Stomach smooth muscle (tissue), 2 donors: ENCODE measurements around the gene ZNF444.

Source experiments
- H3K27ac ChIP-seq: one replicate; pipeline ENCODE4 v1.7.0; 2013; ENCODE audit warnings: mild to moderate bottlenecking, low read length, inconsistent platforms
- H3K27me3 ChIP-seq, 2 donors: one replicate each; pipeline ENCODE4 v1.7.0; 2013; ENCODE audit warnings: low read length in 2 of 2; ENCODE audit not compliant: insufficient read depth in 2 of 2, control insufficient read depth in 1 of 2
- H3K36me3 ChIP-seq, 2 donors: one replicate each; pipeline ENCODE4 v1.7.0; 2013; ENCODE audit warnings: low read length in 2 of 2; ENCODE audit not compliant: control insufficient read depth in 2 of 2, insufficient read depth in 2 of 2
- H3K4me1 ChIP-seq: one replicate; pipeline ENCODE4 v1.7.0; 2013; ENCODE audit warnings: low read length; ENCODE audit not compliant: control insufficient read depth, insufficient read depth
- H3K4me3 ChIP-seq, 2 donors: one replicate each; pipeline ENCODE4 v1.7.0; 2013; ENCODE audit warnings: low read length in 2 of 2
- H3K9ac ChIP-seq, 2 donors: one replicate each; pipeline ENCODE4 v1.7.0; 2013; ENCODE audit warnings: low read length in 2 of 2, mild to moderate bottlenecking in 1 of 2
- H3K9me3 ChIP-seq, 2 donors: one replicate each; pipeline ENCODE4 v1.7.0; 2013; ENCODE audit warnings: low read length in 2 of 2; ENCODE audit not compliant: control insufficient read depth in 2 of 2
- donor health status: healthy.
- donor health status: Pancreatic carcinoma.

The ZNF444 gene

DNA sequence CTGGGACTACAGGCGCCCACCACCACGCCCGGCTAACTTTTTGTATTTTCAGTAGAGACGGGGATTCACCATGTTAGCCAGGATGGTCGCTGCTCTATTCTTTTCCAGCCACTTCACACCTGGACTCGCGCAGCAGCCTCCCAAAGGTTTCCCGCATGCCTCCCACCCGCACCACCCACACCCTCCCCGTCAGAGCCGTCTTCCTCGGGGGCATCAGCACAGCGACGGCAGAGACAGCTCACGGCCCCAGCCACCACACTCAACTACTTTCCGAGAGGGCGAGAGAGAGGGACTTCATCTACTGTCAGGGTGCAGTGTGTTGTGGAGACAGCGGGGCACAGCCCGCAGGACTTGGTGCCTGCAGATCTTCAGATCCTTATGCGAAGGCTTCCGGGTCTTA, 25.6 kb upstream of the ZNF444 start:
- Histone ChIP-seq H3K27ac (no peak overlapping the region), H3K36me3 (no peaks in the 10 kb centered on the region), H3K27me3 (no peaks in the 10 kb centered on the region), H3K9me3 (no peaks in the 10 kb centered on the region), H3K9ac (no peak overlapping the region), H3K4me1 (peaks cover 72% of the 10 kb centered on the region), H3K4me3 (no peak overlapping the region)

DNA sequence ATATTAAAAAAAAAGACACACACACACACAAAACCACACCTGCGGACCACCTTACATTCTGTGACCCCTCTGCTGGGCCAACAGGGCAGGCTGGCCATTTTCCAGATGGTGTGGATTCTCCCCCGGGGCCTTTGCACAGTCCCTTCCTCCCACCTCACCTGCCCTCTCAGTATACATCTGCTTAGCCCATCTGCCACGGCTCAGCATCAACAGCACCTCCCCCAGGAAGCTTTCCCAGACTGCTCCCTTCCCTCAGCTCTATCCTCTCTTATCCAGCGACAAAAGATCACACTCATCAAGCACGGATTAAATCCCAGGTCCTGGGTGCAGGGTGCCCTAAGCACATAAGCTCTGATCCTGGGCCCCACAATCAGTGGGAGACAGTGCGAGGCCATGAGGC, 24.5 kb upstream of the ZNF444 start:
- no peaks in the 10 kb centered on the region for H3K27me3 ChIP-seq
- H3K9ac ChIP-seq: no peak overlapping the region
- peaks cover 61% of the 10 kb centered on the region for H3K4me1 ChIP-seq
- H3K27ac ChIP-seq: no peak overlapping the region
- H3K4me3 ChIP-seq: no peak overlapping the region
- H3K9me3 ChIP-seq: no peaks in the 10 kb centered on the region
- no peaks in the 10 kb centered on the region for H3K36me3 ChIP-seq

DNA sequence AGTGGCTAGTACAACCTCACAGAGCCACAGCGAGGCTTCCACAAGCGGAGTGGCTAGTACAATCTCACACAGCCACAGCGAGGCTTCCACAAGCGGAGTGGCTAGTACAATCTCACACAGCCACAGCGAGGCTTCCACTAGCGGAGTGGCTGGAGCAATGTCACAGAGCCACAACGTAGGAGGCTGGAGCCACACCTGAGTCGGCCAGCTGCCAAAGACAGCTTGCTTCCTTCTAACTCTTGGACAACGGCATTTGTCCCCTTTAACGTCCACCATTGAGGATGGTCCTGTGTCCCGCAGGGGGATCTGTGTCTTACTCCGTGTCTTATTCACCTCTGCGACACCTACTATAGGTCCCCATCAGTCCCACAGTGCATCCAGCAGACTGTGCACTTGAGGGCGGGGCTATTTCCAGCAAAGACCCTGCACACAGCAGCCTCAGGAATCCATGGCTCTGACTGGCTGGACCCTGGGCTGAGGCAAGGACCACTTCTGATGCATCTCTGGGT, 23.7 kb upstream of the ZNF444 start:
- no peak overlapping the region for H3K27ac ChIP-seq
- no peaks in the 10 kb centered on the region for H3K36me3 ChIP-seq
- H3K9me3 ChIP-seq: no peaks in the 10 kb centered on the region
- no peaks in the 10 kb centered on the region for H3K27me3 ChIP-seq
- no peak overlapping the region for H3K9ac ChIP-seq
- H3K4me1 ChIP-seq: peaks cover 58% of the 10 kb centered on the region
- H3K4me3 ChIP-seq: no peak overlapping the region

DNA sequence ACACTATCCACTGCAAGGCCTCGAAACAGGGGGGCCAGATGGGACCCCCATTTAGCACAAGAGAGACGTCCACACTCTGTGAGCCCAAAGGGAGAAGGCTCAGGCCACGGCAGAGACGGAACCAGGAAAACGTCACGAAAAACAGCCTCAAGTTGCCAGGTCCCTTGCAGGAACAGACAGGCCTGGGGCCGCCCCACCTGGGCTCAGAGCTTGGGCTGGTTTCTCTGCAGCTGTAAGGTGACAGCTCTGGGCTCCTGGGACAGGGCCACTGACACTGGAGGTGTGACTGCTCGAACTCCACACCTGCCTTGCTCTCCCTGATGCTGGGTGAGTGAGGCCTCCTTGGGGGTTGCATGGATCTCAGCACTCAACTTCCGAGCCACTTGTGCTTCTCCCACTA, 23.2 kb upstream of the ZNF444 start:
- H3K9ac ChIP-seq: no peak overlapping the region
- H3K27me3 ChIP-seq: no peaks in the 10 kb centered on the region
- no peaks in the 10 kb centered on the region for H3K9me3 ChIP-seq
- peaks cover 55% of the 10 kb centered on the region for H3K4me1 ChIP-seq
- H3K27ac ChIP-seq: no peak overlapping the region
- H3K36me3 ChIP-seq: no peaks in the 10 kb centered on the region
- H3K4me3 ChIP-seq: no peak overlapping the region

DNA sequence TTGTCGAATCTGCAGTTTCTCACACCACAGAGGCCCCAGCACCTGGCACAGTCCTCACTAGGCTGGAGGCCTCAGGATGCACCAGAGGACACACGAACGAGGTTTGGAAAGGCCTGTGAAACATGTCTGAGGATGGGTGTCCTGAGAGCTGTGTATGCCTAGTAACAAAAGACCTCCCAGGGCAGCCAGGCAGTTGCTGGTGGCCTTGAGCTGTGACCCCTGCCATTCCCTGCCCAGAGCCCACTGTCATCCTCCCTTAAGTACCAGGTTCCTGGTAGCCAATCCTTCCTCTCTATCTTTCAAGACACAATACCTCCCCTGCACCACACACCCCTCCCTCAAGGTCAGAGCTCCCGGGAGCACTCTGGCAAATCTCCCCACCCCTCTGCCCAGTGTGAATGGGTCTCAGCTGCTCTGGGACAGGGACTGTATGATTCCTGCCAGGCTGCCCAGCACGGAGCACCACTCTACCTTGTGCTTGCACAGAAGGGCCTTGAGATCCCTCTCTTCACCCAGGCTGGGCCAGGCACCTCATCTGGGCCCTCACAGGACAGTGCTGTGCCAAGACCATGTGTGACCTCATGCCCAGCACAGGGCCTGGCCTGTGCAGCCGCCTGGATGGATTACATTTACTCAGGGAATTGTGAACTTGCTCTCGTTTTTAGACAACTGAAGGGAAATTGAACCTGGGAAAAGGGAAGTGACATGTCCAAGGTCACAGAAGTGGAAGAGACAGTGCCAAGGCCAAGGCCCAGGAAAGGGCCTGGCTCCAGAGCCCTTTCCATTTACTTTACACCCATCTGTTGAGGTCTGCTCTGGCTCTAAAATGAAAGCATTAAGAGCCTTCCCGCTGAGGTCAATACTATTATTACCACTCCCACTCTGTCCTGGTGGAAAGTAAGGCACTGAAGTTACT, 22.2 kb upstream of the ZNF444 start:
- Histone ChIP-seq H3K27me3 (no peaks in the 10 kb centered on the region), H3K9ac (peak overlapping the region in 1 of 2 donors; percentile 21), H3K9me3 (no peaks in the 10 kb centered on the region), H3K27ac (peak overlapping the region; percentile 70), H3K36me3 (no peaks in the 10 kb centered on the region), H3K4me3 (peak overlapping the region; percentile 74 to 77), H3K4me1 (peaks cover 47% of the 10 kb centered on the region)

DNA sequence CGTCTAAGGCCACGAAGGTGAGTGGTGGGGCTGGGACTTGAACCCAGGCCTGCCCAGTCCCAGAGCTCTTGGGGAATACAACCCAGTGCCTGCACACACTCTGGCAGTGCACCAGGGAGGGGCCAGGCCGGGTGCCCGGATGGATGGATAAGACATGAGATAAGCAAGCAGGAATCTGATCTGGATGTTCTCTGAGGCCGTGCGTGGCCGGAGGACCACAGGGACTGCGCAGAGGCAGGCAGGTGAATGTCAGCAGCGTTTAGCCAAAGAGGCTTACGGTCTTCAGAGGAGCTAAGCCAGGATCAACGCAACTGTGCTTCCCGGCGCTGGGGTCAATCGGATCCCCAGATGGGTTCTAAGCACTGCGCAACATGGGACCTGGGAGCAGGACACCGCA, 21.5 kb upstream of the ZNF444 start:
- peak overlapping the region; percentile 74 to 77 for H3K4me3 ChIP-seq
- no peaks in the 10 kb centered on the region for H3K27me3 ChIP-seq
- H3K4me1 ChIP-seq: peaks cover 41% of the 10 kb centered on the region
- H3K9me3 ChIP-seq: no peaks in the 10 kb centered on the region
- no peaks in the 10 kb centered on the region for H3K36me3 ChIP-seq
- H3K9ac ChIP-seq: peak overlapping the region; percentile 73 to 82
- peak overlapping the region; percentile 70 for H3K27ac ChIP-seq

DNA sequence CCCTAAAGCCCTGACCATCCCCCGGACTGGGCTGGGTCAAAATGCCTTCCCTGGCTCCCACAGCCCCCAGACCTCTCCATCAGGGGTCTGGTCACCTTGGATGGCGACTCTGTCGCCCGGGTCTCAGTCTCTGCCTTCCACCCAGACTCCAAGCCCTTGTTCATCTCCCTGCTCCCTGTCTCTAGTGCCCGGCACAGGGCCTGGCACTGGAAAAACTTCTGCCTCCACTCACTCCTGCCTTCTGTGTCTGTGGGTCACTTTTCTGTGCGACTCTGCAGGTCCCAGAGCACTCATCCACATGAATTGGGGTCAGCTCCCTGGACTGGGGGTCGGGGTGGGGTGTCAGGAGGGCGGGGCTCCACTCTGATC, 21.1 kb upstream of the ZNF444 start:
- Histone ChIP-seq H3K36me3 (no peaks in the 10 kb centered on the region), H3K27me3 (no peaks in the 10 kb centered on the region), H3K4me1 (peaks cover 37% of the 10 kb centered on the region), H3K27ac (peak overlapping the region; percentile 70), H3K9ac (peak overlapping the region; percentile 73 to 82), H3K9me3 (no peaks in the 10 kb centered on the region), H3K4me3 (peak overlapping the region; percentile 74 to 77)

DNA sequence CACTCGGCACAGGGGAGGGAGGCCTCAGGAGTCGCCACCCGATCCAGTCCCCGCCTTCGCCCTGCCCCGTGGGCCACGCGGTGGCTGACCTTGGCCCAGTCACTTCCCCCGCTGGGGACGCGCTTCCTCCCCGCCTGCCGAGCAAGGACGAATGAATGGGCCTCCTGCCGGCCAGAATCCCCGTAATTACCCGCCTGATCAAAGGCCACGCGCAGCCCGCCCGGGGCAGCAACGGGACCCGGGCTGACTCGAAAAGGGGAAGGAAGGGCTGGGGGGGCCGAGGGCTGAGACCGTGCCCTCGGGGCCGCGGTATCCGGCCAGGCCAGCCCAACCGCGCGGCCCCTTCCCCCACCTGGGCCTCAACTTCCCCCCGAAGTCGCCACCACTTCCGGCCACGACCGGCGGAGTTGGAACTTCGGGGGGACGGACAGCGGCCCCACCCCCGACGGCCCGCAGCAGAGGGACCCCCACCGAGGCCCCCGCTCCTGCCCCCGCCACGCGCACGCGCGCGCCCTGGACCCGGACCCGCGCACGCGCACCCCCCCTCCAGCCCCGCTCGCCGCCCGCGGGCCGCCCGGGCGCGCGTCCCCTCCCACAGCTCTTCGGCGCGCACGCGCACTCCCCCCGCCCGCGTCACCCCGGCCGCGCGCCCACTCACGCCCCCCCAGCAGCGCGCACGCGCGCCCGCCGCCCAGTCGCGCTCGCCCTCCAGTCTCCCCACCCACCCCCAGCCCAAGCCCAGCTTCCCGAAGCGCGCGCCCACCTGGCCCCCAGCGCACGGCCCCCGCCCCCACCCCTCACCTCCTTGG, 20.5 kb upstream of the ZNF444 start:
- Histone ChIP-seq H3K9me3 (no peaks in the 10 kb centered on the region), H3K27ac (peak overlapping the region; percentile 80), H3K9ac (peak overlapping the region; percentile 73 to 82), H3K4me1 (peaks cover 35% of the 10 kb centered on the region), H3K4me3 (peak overlapping the region; percentile 74 to 77), H3K27me3 (no peaks in the 10 kb centered on the region), H3K36me3 (no peaks in the 10 kb centered on the region)

DNA sequence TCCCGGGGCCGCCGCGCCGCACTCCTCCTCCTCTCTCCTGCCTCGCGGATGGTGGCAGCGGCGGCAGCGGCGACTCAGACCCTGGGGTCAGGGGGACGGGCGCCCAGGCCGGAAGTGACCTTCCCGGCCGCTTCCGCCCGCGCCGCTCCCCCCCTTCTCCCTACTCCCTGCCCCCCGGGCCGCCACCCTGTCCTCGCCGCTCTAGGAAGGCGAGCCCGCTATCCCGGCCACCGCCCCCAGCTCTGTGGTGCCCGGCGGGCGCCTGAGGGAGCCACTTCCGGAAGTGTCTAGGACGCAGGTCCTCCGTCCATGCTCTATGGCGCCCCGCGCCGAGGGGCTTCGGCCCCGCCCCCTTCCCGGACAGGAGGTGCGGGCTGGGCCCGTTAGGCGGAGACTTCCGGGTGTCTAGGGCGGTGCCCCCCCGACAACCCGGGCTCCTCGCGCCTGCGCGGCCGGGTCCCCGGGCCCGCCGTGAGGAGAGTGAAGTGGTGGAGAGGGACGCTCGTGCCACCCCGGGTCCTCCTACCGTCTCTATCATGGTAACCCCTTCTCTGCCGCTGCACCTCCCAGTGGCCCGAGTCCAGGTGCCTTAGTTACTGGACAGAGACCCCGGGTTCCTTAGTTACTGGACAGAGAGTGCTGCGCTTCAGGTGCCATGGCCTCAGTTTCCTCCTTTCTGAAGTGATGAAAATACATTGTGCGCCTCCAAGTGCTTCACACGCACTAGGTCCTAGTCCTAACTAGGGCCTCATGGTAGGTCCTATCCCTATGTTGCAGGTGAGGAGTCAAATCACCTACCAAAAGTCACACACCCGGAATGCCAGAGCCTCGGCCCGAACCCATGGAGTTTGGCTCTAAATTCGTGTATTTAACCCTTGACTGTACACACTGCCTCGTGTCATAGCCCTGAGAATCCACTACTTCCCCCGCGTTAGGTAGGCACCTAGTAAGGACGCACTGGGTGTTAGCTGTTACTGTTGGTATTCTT, 19.6 kb upstream of the ZNF444 start, which contains the start of gene ZNF787:
TSS of gene ZNF787 (minus strand) at position 116 of the 988 bp plus-strand sequence. CDS start 18,078 bp downstream, outside the sequence.
- Histone ChIP-seq H3K9me3 (no peaks in the 10 kb centered on the region), H3K4me1 (peaks cover 33% of the 10 kb centered on the region), H3K9ac (peak within 1 kb of the TSS; percentile 82), H3K4me3 (peak within 1 kb of the TSS; percentile 74 to 77), H3K27ac (peak within 1 kb of the TSS; percentile 80), H3K36me3 (no peaks in the 10 kb centered on the region), H3K27me3 (no peaks in the 10 kb centered on the region)
